Mesodermal cell (in vitro differentiated cells): ENCODE data around the gene ZSWIM5.
"Not testable (repeated sequence)": the region's sequence is repeated elsewhere in the genome, so short reads cannot be mapped to it uniquely, and the experiment has no call there.

Source experiments
- H3K27ac ChIP-seq: 2 replicates; pipeline ENCODE4 v1.7.0; 2013; ENCODE audit warnings: mild to moderate bottlenecking, low read depth, low read length, moderate library complexity; ENCODE audit not compliant: severe bottlenecking
- H3K36me3 ChIP-seq: 2 replicates; pipeline ENCODE4 v1.7.1; 2013; ENCODE audit warnings: mild to moderate bottlenecking, low read length, moderate library complexity; ENCODE audit not compliant: control insufficient read depth, insufficient read depth
- H3K4me1 ChIP-seq: one replicate; pipeline ENCODE4 v1.7.1; 2013; ENCODE audit warnings: mild to moderate bottlenecking, low read length; ENCODE audit not compliant: insufficient read depth, control insufficient read depth, poor library complexity, severe bottlenecking
- H3K4me3 ChIP-seq: 2 replicates; pipeline ENCODE4 v1.7.0; 2013; ENCODE audit warnings: low read length, control low read depth, mild to moderate bottlenecking; ENCODE audit not compliant: insufficient read depth, poor library complexity, severe bottlenecking; ENCODE audit errors: extremely low read depth
- H3K9me3 ChIP-seq: 2 replicates; pipeline ENCODE4 v1.7.1; 2013; ENCODE audit warnings: mild to moderate bottlenecking, low read length, moderate library complexity; ENCODE audit not compliant: control insufficient read depth
- WGBS, 2 experiments: methylation state at CpG; one replicate each; pipeline ENCODE4 v1.1.5; 2013; ENCODE audit warnings: missing lambda C conversion rate in 2 of 2; ENCODE audit not compliant: insufficient coverage in 2 of 2; 5-methylcytosine and 5-hydroxymethylcytosine counted together

The ZSWIM5 gene

DNA sequence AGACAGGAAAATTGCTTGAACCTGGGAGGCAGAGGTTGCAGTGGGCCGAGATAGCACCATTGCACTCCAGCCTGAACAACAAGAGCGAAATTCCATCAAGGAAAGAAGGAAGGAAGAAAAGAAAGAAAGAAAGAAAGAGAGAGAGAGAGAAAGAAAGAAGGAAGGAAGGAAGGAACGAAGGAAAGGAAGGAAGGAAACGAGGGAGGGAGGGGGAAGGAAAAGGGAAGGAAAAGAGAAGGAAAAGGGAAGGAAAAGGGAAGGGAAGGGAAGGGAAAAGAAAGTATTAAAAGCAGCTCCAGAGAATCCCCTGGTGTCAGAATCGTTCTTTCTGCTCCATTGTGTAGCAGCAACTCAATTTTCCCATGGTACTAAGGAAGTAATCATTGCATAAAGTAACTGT, 19.2 kb upstream of the ZSWIM5 start:
- Histone ChIP-seq H3K27ac (no peak overlapping the region), H3K36me3 (no peaks in the 10 kb centered on the region)
- WGBS, 2 experiments: 84 to 91% methylated on average over 4 to 5 of the region's 5 CpGs

DNA sequence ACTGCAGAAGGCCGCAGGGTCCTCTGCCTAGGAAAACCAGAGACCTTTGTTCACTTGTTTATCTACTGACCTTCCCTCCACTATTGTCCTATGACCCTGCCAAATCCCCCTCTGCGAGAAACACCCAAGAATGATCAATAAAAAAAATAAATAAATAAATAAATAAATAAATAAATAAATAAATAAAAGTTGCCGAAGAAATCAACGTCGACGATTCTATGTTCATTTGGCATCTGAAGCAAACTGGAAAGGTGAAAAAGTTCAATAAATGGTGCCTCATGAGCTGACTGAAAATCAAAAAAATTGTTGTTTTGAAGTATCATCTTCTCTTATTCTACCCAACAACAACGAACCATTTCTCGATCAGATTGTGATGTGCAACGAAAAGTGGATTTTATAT, 17.3 kb upstream of the ZSWIM5 start:
- WGBS, 2 experiments: no CpG with 5 or more reads among the region's 9 CpGs
- not testable (repeated sequence) for H3K4me1 ChIP-seq, H3K4me3 ChIP-seq, H3K27ac ChIP-seq, H3K9me3 ChIP-seq, H3K36me3 ChIP-seq

More for the DNA sequence above, 19.2 kb upstream of the ZSWIM5 start:
- H3K4me3 ChIP-seq: no peak overlapping the region
- no peaks in the 10 kb centered on the region for H3K4me1 ChIP-seq
- H3K9me3 ChIP-seq: no peaks in the 10 kb centered on the region

DNA sequence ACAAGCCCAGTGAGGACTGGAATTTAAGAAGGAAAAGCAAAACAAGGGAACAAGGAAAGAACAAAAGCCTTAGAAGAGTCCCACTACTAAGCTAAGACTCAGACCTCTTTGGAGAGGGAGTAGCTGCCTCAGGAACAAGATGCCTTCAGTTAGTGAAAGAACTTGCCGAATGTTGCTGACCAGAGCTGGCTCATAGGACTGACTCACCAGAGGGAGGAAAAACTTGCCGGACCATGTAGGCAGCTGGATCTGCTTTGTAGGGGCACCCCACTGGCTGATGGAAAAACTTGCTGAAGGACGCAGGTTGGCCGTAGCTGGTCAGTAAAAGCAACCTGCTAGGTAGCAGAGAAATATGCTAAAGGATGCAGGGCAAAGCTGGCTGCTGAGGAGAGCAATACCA, 15.3 kb upstream of the ZSWIM5 start:
- WGBS, 2 experiments: 93% methylated on average over 4 of the region's 4 CpGs
- no peak overlapping the region for H3K27ac ChIP-seq
- no peaks in the 10 kb centered on the region for H3K4me1 ChIP-seq
- H3K4me3 ChIP-seq: no peak overlapping the region
- no peaks in the 10 kb centered on the region for H3K9me3 ChIP-seq
- no peaks in the 10 kb centered on the region for H3K36me3 ChIP-seq

DNA sequence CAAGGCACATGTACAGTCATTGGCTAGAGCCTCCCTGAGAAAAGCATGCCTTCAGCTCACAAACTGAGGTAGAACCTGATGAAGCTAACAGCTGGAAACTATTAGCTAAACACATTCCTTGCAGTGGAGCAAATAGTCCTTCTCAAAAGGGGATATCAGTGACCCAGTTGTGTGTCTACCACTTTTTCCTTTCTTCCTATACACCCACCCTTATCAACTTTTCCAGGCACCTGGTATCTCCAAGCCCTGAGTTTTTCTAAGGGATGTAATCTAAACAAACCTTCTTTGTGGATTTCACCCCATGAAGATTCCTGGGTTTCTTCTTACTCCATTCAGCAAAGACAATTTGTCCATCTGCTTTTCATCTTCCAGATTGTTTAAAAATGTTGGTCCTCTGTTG, 10.5 kb upstream of the ZSWIM5 start:
- H3K4me3 ChIP-seq: no peak overlapping the region
- no peaks in the 10 kb centered on the region for H3K4me1 ChIP-seq
- no peak overlapping the region for H3K27ac ChIP-seq
- no peaks in the 10 kb centered on the region for H3K9me3 ChIP-seq
- no peaks in the 10 kb centered on the region for H3K36me3 ChIP-seq

DNA sequence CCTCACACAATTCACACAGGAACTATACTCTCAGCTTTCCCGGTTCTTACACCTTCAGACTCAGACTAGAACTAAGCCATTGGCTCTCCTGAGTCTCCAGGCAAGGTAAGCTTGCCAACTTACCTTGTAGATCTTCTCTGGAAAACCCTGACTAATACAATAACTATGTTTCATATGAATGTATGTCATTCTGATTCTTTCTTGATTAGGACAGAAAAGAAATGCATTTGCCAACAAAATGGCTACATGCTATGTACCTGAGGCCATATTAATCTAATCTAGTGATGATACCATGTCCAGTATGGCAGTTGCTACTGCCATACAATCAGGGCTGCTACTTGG, 9.8 kb upstream of the ZSWIM5 start:
- Histone ChIP-seq H3K36me3 (no peaks in the 10 kb centered on the region), H3K4me1 (no peaks in the 10 kb centered on the region), H3K27ac (no peak overlapping the region), H3K9me3 (no peaks in the 10 kb centered on the region), H3K4me3 (no peak overlapping the region)
- 60% methylated on average over 1 of the region's 1 CpG; no CpG with 5 or more reads in 1 of the 2 experiments for WGBS, 2 experiments

DNA sequence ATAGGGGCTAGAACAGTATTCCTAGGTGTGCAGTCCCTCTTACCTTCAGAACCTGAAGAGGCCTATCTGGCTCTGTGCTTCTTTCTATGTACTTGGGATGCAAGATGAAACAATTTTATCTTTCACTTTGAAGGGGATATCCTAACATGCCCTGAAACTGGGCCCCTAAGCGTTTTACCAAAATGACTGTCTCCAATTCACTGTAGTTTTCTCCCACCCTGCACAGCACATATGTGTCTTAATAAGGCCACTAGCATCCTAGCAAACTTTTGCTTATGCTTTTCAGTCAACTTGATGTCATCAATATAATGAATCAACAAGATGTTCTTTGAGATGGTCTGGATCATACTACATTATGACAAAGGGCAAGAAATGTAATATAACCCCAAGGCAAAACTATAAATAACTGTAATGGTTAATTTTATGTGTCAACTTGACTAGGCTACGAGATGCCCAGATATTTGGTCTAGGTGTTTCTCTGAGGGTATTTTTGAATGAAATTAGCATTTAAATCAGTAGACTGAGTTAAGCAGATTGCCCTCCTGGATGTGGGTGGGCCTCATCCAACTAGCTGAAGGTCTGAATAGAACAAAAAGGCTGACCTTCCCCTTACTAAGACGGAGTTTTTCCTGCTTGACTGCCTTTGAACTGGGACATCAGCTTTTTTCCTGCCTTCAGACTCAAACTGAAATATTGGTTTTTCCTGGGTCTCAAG, 9.2 kb upstream of the ZSWIM5 start:
- Histone ChIP-seq H3K4me3 (no peak overlapping the region), H3K27ac (no peak overlapping the region), H3K4me1 (no peaks in the 10 kb centered on the region), H3K36me3 (no peaks in the 10 kb centered on the region), H3K9me3 (no peaks in the 10 kb centered on the region)
- 88 to 93% methylated on average over 3 of the region's 3 CpGs for WGBS, 2 experiments

DNA sequence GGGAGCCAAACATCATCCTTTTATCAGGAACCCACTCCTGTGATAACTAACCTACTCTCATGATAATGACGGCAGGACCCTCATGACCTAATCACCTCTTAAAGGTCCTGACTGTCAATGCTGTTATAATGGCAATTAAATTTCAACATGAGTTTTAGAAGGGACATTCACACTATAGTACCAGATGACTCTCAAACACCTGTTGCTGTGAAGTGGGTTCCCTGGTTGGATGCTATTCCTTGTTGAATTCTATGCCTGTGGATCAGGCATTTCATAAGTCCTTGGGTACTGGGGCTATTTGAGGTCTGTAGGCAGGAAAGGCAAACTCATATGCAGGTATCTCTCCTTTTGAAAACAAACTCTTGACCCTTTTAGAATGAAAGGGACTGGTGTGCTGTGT, 7.5 kb upstream of the ZSWIM5 start:
- H3K4me1 ChIP-seq: no peaks in the 10 kb centered on the region
- WGBS, 2 experiments: no CpG with 5 or more reads among the region's 1 CpG
- H3K36me3 ChIP-seq: no peaks in the 10 kb centered on the region
- H3K4me3 ChIP-seq: no peak overlapping the region
- no peak overlapping the region for H3K27ac ChIP-seq
- no peaks in the 10 kb centered on the region for H3K9me3 ChIP-seq

DNA sequence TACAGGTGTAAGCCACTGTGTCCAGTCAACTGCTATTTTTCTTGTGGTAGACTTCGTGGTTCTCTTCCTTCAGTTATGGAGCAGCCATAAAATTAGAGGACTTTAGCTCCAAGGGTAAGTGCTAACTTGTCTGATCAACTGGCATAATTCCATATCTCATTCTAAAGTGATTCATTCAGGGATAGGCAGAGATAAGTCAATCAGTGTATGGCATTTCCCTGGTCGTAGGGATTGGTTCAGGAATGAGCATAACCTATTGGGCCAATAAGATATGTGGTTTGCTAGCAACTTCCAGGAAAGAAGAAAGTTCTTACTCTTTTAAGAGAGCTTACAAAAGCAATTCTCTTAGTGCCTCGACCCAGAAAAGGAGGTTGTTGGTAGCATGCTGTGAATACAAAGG, 4.7 kb upstream of the ZSWIM5 start:
- peaks cover 3% of the 10 kb centered on the region for H3K4me1 ChIP-seq
- no peak overlapping the region for H3K27ac ChIP-seq
- 81 to 86% methylated on average over 3 of the region's 3 CpGs for WGBS, 2 experiments
- H3K36me3 ChIP-seq: no peaks in the 10 kb centered on the region
- no peaks in the 10 kb centered on the region for H3K9me3 ChIP-seq
- no peak overlapping the region for H3K4me3 ChIP-seq

DNA sequence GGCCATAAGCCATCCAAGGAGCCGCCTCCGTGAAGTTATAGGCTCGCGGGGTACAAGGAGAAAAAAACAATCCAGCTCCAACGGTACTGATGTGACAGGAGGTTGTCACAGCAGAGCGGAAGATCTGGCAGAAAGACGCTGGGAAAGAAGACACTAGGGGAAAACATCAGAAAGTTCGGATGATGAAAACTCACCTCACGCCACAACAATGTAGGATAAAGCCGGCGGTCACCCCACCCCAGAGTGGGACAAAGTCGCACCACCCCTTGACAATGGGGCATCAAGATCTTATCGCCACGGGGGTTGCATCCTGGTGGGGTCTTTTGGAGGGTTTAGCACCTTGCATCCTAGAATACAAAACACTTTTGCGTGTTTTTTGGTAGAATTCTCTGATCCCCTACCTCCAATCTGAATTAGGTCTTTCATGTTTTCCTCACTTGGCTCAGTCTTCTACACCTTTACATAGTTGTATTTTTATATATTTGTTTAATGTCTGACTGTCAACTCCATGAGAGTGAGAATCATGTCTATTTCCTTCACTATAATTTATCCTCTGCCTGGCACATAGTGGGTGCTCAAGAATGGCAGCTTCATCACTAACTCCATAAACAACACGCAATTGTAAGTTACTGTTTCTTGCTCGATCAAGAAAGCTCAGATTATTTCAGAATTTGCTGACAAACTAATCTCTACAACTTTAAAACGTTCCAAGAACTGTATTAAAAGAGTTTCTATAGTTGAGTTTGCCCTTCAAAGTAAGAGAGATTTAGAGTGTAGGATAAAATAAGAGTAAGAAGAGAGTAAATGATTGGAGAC, 611 bp upstream of the ZSWIM5 start:
- H3K4me3 ChIP-seq: peak overlapping the region; percentile 62
- H3K36me3 ChIP-seq: no peaks in the 10 kb centered on the region
- WGBS, 2 experiments: 0 to 10% methylated on average over 5 to 16 of the region's 18 CpGs
- no peaks in the 10 kb centered on the region for H3K9me3 ChIP-seq
- no peak overlapping the region for H3K27ac ChIP-seq
- H3K4me1 ChIP-seq: peaks cover 3% of the 10 kb centered on the region

DNA sequence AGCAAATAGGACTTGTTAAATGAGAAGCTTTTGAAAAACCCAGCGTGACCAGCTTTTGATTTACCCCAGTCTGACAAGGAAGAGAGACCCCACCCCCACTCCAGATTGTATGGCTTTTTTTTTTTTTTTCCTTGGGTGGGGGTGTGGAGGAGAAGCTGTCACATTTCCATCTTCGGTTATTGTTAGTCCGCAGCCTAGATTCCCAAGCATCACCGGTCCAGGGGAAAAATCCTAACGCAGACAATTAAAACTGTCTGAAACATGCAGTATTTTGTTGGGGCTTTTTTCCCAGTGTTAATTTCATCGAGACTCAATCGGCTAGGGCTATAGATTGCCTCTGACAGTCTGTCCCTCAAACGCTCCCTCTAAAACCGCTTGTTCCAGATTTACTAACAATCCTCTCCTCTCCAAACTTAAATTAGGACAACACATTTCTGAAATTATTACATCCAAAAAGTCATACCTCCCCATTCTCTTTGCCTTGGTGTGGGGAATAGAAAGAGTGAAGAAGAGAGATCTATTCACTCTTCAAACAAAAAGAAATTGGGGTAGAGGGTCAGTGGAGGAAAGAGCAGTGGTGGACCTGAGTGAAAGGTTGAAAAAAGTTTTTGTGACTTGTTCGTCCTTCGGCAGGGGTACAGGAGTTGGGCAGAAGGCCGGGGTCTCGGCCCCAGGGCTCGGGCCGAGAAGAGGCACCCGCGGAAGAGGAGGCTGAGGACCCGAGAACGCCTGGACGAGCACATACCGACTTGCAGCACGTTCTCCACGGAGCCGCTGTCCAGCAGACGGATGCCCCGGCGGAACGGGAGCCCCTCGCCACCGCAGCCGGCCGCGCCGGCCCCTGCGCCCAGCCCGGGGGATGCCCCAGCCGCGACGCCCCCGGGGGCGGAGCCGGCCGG, 1.1 kb downstream of the ZSWIM5 start:
- peak overlapping the region; percentile 62 for H3K4me3 ChIP-seq
- H3K36me3 ChIP-seq: no peaks in the 10 kb centered on the region
- H3K27ac ChIP-seq: no peak overlapping the region
- H3K9me3 ChIP-seq: no peaks in the 10 kb centered on the region
- peaks cover 3% of the 10 kb centered on the region for H3K4me1 ChIP-seq
- 0 to 1% methylated on average over 26 to 35 of the region's 43 CpGs for WGBS, 2 experiments
